Measurements from ENCODE around the gene TOGARAM2.

TOGARAM2 gene

DNA sequence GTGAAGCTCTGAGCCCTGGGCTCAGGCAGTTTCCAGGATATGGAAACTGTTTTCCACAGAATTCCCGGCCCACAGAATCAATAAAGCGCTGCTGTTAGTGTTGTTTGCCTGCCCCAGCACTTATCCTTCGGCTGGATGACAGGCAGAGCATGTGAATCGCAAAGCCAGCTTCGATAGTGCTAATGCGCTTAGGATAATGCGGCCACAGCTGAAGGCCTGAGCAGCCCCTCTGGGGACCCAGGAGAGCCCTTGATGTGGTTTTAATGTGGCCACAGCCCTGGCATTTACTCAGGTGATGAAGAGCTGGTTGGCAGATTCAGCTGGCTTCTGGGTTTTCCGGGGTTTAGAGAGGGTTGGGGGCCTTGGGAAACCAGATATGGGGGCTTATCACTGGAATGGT is 69.5 kb downstream of the TOGARAM2 start:
- Mint-ChIP-seq H3K27me3 (no peaks in the 10 kb centered on the region), H3K4me1 (ENCODE audit: low read depth in 2 of 2) (peaks cover 5 to 8% of the 10 kb centered on the region in 2 donors)

DNA sequence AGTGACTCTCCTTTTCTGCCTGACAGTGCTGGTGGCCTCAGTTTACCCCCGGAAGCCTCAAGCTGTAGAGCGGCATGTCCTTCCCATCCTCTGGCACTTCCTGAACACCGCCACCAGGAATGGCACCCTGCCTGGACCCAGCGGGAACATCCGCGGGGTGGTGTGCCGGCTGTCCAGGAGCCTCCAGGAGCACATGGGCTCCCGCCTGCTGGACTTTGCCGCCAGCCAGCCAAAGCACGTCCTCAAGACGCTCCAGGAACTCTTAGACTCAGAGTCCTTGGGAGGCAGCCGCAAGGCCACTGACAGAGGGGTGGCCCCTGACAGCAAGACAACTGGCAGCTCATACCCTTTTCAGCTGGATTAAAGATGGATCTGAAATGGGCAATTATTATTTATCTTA is 70.6 kb downstream of the TOGARAM2 start:
- Mint-ChIP-seq H3K36me3 (ENCODE audit: insufficient read depth) (peaks cover 19% of the 10 kb centered on the region), H3K27ac (peak overlapping the region in 1 of 2 donors; percentile 23), H3K4me3 (no peak overlapping the region), H3K4me1 (ENCODE audit: low read depth in 2 of 2) (peaks cover 5 to 8% of the 10 kb centered on the region in 2 donors), H3K27me3 (no peaks in the 10 kb centered on the region), H3K9me3 (no peaks in the 10 kb centered on the region)
- ATAC-seq (replicated peaks) (no peak), DNase-seq (no peak)

More for the DNA sequence above, 69.5 kb downstream of the TOGARAM2 start:
- H3K4me3 Mint-ChIP-seq, result no peak overlapping the region
- H3K27ac Mint-ChIP-seq, result no peak overlapping the region
- H3K36me3 Mint-ChIP-seq (ENCODE audit: insufficient read depth), result peaks cover 20% of the 10 kb centered on the region
- ATAC-seq (replicated peaks) (no peak), DNase-seq (no peak)
- no peaks in the 10 kb centered on the region for H3K9me3 Mint-ChIP-seq

DNA sequence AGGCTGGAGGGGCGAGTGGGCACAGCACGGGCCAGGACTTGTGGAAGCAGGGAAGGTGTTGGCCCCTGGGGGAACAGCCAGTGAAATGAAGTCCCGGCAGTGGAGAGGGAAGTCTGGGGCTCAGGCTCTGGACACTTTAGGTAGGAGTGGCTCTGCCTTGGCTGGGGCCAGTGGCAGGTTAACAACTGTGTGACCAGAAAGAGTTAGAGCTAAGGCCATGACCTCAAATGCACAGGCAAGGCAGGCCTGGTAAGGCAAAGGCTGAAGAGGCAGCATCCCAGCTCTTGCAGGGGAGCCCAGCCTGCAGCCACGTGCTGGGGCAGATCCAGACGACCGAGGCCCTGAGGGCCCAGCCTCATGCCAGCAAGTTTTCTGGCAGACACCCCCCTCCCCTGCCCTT is 71.7 kb downstream of the TOGARAM2 start:
- ATAC-seq (replicated peaks) (no peak), DNase-seq (no peak)
- Mint-ChIP-seq H3K4me1 (ENCODE audit: low read depth in 2 of 2) (peaks cover 3 to 4% of the 10 kb centered on the region in 2 donors), H3K27me3 (no peaks in the 10 kb centered on the region), H3K27ac (no peak overlapping the region), H3K36me3 (ENCODE audit: insufficient read depth) (peaks cover 16% of the 10 kb centered on the region), H3K9me3 (no peaks in the 10 kb centered on the region), H3K4me3 (no peak overlapping the region)

DNA sequence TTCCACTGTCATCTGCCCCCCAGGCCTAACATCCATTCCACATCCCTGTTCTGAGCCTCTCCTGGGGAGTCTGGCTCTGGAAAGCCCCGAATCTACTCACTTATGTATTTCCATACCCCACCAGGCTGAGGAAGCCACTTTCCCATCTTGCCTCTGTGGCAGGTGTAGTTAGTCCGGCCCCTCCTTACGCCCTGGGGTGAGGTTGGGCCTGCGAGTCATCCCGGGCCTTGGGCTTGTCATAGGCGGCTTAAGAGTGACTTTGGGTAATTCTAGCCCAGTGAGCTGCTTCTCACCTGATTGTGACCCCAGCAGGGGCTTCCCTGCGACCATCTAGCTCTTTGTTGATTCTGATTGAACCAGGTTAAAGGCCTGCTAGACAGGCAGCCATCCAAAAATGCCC is 72.1 kb downstream of the TOGARAM2 start:
- DNase-seq (no peak), ATAC-seq (replicated peaks) (no peak)
- Mint-ChIP-seq H3K27ac (no peak overlapping the region), H3K4me3 (no peak overlapping the region), H3K36me3 (ENCODE audit: insufficient read depth) (peaks cover 16% of the 10 kb centered on the region), H3K4me1 (ENCODE audit: low read depth in 2 of 2) (peaks cover 3 to 4% of the 10 kb centered on the region in 2 donors), H3K9me3 (no peaks in the 10 kb centered on the region), H3K27me3 (no peaks in the 10 kb centered on the region)

DNA sequence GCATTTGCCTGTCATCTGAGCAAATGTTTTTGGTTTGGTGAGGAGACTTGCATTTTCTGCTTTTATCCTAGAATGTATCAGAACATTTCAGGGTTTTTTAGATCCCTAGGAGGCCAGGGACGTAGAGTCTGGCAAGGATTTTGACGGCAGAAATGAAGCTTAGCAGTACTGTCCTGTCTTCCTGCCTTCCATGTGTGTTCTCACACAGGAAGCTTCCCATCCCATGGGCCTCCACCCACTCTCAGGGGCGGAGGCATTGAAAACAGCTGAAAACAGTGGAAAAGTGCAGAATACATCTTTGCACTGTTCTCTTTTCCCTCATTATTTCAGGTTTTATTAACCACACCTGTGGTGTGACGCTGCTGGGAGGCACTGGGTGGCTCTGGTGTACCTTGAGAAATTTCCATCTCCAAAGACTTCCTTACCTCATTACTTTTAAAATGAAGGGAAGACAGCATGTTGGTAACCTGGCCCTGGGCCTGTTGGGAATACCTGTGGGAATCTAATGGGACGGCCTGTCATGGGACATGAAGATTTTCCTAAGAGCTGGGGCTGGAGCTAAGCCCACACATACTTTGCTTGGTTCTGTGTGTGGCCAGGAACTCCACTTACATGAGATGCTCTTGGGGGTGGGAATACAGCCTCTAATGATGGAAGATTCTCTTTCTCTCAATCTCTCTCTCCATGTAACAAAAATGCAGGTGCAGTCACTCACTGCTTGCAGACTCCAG is 72.7 kb downstream of the TOGARAM2 start:
- Mint-ChIP-seq H3K4me1 (ENCODE audit: low read depth in 2 of 2) (peaks cover 3 to 4% of the 10 kb centered on the region in 2 donors), H3K27ac (peak overlapping the region in 1 of 2 donors; percentile 17), H3K36me3 (ENCODE audit: insufficient read depth) (peaks cover 14% of the 10 kb centered on the region), H3K9me3 (no peaks in the 10 kb centered on the region), H3K4me3 (no peak overlapping the region), H3K27me3 (no peaks in the 10 kb centered on the region)
- DNase-seq (no peak), ATAC-seq (replicated peaks) (no peak)

DNA sequence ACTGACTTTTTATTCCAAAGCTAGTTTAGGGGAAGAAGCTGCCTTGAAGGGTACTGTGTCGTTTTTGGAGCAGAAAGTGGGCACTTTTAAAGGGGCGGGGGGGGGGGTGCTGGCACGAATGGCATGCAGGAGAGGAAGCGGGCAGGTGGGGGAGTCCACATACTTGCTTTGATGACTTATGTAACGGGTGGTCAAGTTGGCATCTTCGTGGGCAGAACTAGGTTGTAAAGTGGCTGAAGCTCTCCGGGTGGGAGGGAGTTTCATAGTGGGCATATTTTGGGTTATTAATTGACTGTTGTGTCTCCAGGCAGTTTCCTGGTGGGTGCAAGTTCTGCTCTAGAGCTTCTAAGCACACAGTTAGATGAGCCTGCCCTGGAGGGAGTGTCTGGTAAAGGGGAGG is 73.3 kb downstream of the TOGARAM2 start:
- Mint-ChIP-seq H3K4me1 (ENCODE audit: low read depth in 2 of 2) (peaks cover 3 to 4% of the 10 kb centered on the region in 2 donors), H3K36me3 (ENCODE audit: insufficient read depth) (peaks cover 9% of the 10 kb centered on the region), H3K27ac (peak overlapping the region in 1 of 2 donors; percentile 17), H3K27me3 (no peaks in the 10 kb centered on the region), H3K9me3 (no peaks in the 10 kb centered on the region), H3K4me3 (no peak overlapping the region)
- no peak for ATAC-seq (replicated peaks)
- no peak for DNase-seq

DNA sequence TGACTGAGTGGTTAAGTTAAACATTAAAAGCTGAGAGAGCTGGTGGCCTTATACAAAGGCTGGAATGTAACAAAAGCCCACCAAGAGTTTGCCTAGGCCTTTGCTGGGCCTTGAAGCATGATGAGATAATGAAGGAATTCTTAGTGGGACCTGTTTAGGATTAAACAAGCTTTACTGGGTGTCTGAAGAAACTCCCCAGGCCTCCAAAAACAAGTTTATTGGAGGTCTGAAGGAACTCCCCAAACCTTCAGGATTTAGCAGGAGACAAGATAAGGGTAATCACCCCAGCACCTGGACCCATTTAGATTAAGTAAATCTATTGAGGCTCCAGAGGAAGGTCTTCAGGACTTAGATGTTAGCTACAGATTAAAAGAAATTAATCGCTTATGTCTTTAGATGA is 74.5 kb downstream of the TOGARAM2 start:
- Mint-ChIP-seq H3K4me3 (no peak overlapping the region), H3K27me3 (no peaks in the 10 kb centered on the region), H3K4me1 (ENCODE audit: low read depth in 2 of 2) (peaks cover 3 to 4% of the 10 kb centered on the region in 2 donors), H3K9me3 (no peaks in the 10 kb centered on the region), H3K27ac (no peak overlapping the region), H3K36me3 (ENCODE audit: insufficient read depth) (peaks cover 5% of the 10 kb centered on the region)
- ATAC-seq (replicated peaks) (no peak), DNase-seq (no peak)

DNA sequence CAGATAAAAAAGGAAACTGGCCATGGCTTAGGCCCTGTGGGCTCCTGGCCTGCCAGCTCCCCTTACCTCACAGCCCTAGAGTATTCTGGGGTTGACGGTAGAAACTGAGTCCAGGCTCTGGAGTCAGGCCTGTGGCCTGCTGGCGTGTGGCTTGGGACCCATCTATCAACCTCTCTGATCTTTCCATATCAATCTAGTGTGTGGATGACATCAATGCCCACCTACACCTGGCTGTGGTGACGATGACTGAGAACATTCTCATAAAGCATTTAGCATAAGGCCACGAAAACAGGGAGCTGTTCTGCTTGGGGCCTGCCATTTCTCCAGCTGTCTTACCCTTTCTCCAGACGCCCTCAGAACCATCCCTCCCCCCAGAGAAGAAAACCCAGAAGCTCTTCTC is 75.4 kb downstream of the TOGARAM2 start:
- peaks cover 5% of the 10 kb centered on the region for H3K36me3 Mint-ChIP-seq (ENCODE audit: insufficient read depth)
- no peak overlapping the region for H3K4me3 Mint-ChIP-seq
- H3K4me1 Mint-ChIP-seq (ENCODE audit: low read depth in 2 of 2), result peaks cover 3 to 4% of the 10 kb centered on the region in 2 donors
- H3K9me3 Mint-ChIP-seq, result no peaks in the 10 kb centered on the region
- DNase-seq (no peak), ATAC-seq (replicated peaks) (no peak)
- no peaks in the 10 kb centered on the region for H3K27me3 Mint-ChIP-seq
- H3K27ac Mint-ChIP-seq, result peak overlapping the region; percentile 49 to 59

DNA sequence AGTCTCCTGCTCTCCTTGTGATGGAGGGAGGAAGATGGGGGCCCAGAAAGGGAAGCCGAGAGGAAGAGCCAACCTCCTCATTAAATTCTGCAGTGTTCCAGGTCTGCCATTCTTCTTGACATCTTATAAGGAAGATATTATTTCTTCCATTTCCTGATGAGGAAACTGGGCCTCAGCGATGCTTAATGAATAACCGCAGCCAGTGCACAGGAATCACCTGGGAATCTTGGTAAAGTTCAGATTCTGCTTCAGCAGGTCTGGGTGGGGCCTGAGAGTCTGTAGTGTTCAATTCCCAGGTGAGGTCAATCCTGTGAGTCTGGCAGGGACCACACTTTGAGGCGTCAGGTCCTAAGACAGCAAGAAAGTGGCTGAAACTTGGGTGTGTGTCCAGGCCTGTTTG is 75.9 kb downstream of the TOGARAM2 start:
- no peaks in the 10 kb centered on the region for H3K27me3 Mint-ChIP-seq

DNA sequence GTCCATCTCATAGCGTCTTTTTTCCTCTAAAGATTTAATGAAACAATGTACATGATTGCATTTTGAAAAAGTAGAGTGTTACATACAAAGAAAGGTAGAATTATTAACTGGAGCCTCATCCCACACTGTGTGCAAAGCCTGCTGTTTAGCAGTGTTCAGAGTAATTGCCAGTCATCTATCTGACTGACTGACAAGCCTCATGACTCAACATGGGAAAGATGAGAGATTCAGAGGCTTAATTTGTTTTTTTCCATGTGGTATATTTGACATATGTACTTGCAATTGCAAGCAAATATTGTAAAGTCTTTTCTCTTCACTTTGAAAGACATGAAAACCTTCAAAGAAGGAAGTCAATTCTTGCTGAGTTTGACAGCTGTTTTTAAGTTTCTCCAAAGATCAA is 78.5 kb downstream of the TOGARAM2 start:
- no peaks in the 10 kb centered on the region for H3K27me3 Mint-ChIP-seq
- no peaks in the 10 kb centered on the region for H3K4me1 Mint-ChIP-seq (ENCODE audit: low read depth in 2 of 2)
- no peak overlapping the region for H3K4me3 Mint-ChIP-seq
- no peaks in the 10 kb centered on the region for H3K36me3 Mint-ChIP-seq (ENCODE audit: insufficient read depth)
- DNase-seq (no peak), ATAC-seq (replicated peaks) (no peak)
- H3K27ac Mint-ChIP-seq, result peak overlapping the region; percentile 41 to 88
- H3K9me3 Mint-ChIP-seq, result no peaks in the 10 kb centered on the region

More for the DNA sequence above, 75.9 kb downstream of the TOGARAM2 start:
- H3K27ac Mint-ChIP-seq, result peak overlapping the region in 1 of 2 donors; percentile 59
- no peaks in the 10 kb centered on the region for H3K9me3 Mint-ChIP-seq
- no peak overlapping the region for H3K4me3 Mint-ChIP-seq
- H3K36me3 Mint-ChIP-seq (ENCODE audit: insufficient read depth), result peaks cover 5% of the 10 kb centered on the region
- ATAC-seq (replicated peaks) (no peak), DNase-seq (no peak)
- H3K4me1 Mint-ChIP-seq (ENCODE audit: low read depth in 2 of 2), result peaks cover 3 to 4% of the 10 kb centered on the region in 2 donors

DNA sequence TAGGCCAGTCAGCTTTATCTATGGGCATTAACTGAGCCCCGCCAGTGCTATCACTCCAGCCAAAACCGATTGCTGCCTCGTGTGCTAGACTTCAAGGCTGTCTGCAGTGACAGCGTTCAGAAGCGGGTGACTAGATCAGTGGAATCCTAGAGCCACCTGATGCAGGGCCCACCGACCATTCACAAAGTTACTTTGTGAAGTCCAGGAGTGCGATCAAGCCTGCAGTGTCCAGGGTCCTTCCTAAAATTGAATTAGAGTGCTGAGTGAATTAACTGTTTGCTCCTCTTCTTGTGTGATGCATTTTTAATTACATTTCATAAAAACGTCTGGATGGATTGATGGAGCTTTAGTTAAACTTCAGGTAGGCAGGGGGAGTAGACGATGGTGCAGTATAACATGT is 79.3 kb downstream of the TOGARAM2 start:
- DNase-seq, result no peak
- no peaks in the 10 kb centered on the region for H3K36me3 Mint-ChIP-seq (ENCODE audit: insufficient read depth)
- peak overlapping the region; percentile 3 to 33 for H3K27ac Mint-ChIP-seq

DNA sequence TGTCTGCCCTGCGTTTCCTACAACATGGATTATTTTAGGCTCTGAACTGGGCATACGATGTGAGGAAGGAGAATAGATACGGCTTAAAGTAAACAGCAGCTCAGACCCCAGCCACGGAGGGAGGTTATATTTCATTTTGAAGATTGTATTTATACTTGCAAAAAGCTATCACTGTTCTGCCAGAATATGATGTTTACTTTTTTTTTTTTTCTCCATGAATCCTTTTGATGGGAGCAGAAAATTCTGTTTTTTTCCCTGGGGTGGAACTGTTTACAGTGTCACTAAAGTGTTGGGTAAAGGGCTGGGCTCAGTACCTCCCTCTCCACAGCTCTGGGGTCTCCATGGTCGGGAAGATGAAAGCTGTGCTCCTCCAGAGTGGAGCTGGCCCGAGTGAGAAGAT is 80.1 kb downstream of the TOGARAM2 start:
- ATAC-seq (replicated peaks) (no peak), DNase-seq (no peak)
- Mint-ChIP-seq H3K27ac (no peak overlapping the region), H3K4me3 (no peak overlapping the region), H3K27me3 (no peaks in the 10 kb centered on the region), H3K4me1 (ENCODE audit: low read depth in 2 of 2) (no peaks in the 10 kb centered on the region), H3K9me3 (no peaks in the 10 kb centered on the region), H3K36me3 (ENCODE audit: insufficient read depth) (no peaks in the 10 kb centered on the region)

More for the DNA sequence above, 79.3 kb downstream of the TOGARAM2 start:
- Mint-ChIP-seq H3K9me3 (no peaks in the 10 kb centered on the region), H3K4me1 (ENCODE audit: low read depth in 2 of 2) (no peaks in the 10 kb centered on the region), H3K27me3 (no peaks in the 10 kb centered on the region), H3K4me3 (no peak overlapping the region)
- no peak for ATAC-seq (replicated peaks)

DNA sequence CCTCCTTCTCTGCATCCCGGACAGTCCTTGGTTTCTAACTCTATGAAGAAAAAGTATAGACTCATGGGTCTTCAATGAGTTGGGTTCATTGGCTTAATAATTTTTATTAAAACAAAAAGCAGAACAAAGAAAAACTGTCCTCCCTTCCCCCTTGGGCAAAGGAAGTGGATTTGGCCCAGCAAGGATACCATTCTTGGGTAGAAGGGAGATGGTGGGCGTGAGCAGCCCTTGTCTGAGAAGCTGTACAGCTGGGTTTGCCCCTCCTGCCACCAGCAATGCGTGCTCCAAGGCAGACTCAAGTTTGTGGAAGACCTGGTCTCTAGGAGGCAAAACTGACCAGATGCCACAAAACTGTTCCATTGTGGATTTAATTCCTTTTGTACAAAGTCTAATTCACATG is 80.5 kb downstream of the TOGARAM2 start:
- H3K4me1 Mint-ChIP-seq (ENCODE audit: low read depth in 2 of 2), result no peaks in the 10 kb centered on the region
- H3K36me3 Mint-ChIP-seq (ENCODE audit: insufficient read depth), result no peaks in the 10 kb centered on the region
- ATAC-seq (replicated peaks) (no peak), DNase-seq (no peak)
- H3K4me3 Mint-ChIP-seq, result no peak overlapping the region
- no peaks in the 10 kb centered on the region for H3K9me3 Mint-ChIP-seq
- H3K27me3 Mint-ChIP-seq, result no peaks in the 10 kb centered on the region
- H3K27ac Mint-ChIP-seq, result no peak overlapping the region

DNA sequence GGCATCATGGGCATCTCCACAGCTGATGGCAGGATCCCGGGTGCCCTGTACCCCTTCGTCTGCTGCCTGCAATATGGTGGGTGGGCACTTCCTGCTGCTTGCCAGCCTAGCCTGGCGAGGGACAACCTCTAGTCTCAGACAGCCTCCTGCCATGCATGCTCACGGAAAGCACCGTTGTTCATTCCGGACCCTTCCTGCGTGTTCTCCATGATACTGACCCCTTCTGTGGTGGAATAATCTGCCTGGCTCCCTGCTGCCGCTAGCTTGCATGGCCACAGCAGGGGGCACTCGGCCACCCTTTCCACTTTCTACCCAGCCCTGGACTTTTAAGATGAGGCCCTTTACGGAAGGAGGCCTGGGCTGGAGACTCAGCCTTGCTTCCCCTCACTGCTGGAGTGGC is 81.3 kb downstream of the TOGARAM2 start:
- DNase-seq, result no peak
- no peak overlapping the region for H3K4me3 Mint-ChIP-seq
- no peak overlapping the region for H3K27ac Mint-ChIP-seq
- H3K4me1 Mint-ChIP-seq (ENCODE audit: low read depth in 2 of 2), result no peaks in the 10 kb centered on the region
- H3K36me3 Mint-ChIP-seq (ENCODE audit: insufficient read depth), result no peaks in the 10 kb centered on the region
- H3K9me3 Mint-ChIP-seq, result no peaks in the 10 kb centered on the region
- no peaks in the 10 kb centered on the region for H3K27me3 Mint-ChIP-seq
- no peak for ATAC-seq (replicated peaks)

Measured in effector memory CD8-positive, alpha-beta T cell (primary cell).